T follicular helper cell (primary cell): Measurements from ENCODE around the gene OR5AL1.
"Not testable (repeated sequence)": the region's sequence is repeated elsewhere in the genome, so short reads cannot be mapped to it uniquely, and the experiment has no call there.

Experiments
- DNase-seq: peaks from one replicate; pipeline ENCODE4 v3.0.0-alpha.2; 2020; ENCODE audit warnings: low read depth
- total RNA-seq, 2 experiments: gene quantifications; one replicate each; lab custom pipeline; 2026; lab: John Stamatoyannopoulos, UW

Gene OR5AL1
- 0 reads per million in 2 experiments for total RNA-seq

GRCh38 chr11:56412396-56412795 is at the start of gene OR5AL1:
Gene OR5AL1 (plus strand): TSS chr11:56412696.
- DNase-seq: no peak

DNA sequence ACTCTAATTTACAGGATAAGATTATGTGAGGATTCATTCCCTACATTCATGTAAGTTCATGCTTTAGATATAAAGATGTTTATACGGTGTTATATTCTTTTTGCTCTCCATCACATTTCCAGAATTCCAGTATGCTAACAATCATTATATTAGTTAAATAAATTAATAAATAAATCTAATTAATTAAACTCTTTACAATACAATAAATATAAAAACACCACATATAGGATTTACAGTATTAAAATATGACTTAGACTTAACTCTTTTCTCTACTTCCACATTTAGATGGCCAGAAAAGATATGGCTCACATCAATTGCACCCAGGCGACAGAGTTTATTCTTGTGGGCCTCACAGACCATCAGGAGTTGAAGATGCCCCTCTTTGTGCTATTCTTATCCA is 37.2 kb upstream of the OR5AL1 start, which contains the start of gene OR8U1:
Gene OR8U1, plus strand, starts transcription at position 301 of the 400 bp plus-strand sequence. Its CDS starts 0 bp downstream, at position 301.
- no peak for DNase-seq

DNA sequence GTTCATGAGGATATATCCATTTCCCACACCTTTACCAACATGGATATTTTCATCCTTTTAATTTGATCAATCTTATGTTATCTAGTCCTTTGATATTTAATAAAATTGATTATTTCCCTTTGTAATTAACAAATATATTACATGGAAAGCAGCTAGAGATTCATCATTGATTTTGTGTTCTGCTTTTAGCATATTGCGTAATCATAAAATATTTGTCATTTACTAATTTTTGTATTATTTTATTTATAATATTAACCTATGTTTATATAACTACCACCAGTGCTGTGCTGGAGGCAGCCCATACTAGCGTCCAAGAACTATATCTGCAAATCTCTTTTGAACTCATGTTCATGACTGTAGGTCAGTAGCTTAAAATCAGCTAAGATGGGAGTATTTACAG is 32.4 kb upstream of the OR5AL1 start:
- DNase-seq: no peak

- no peak for DNase-seq
Observed at GRCh38 chr11:56394381-56394780, 18.1 kb upstream of the OR5AL1 start.

DNA sequence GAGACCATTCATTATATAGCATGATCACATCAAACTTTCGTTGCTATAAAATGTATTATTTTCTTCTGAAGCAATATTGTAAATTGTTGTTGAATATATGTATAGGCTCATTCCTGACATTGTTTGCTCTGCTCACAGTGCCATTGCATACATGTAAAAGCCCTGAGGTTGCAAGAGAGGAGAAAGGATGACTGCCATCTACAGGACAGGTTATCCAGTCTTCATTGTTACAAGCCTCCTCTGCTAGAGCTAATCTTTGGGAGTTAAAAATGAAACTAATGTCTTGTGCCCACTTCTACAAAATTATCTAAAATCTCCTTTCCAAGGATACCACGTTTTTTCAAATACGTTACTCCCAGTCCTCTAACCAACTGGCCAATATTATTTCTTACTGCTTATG is 16.4 kb upstream of the OR5AL1 start:
- no peak for DNase-seq

DNA sequence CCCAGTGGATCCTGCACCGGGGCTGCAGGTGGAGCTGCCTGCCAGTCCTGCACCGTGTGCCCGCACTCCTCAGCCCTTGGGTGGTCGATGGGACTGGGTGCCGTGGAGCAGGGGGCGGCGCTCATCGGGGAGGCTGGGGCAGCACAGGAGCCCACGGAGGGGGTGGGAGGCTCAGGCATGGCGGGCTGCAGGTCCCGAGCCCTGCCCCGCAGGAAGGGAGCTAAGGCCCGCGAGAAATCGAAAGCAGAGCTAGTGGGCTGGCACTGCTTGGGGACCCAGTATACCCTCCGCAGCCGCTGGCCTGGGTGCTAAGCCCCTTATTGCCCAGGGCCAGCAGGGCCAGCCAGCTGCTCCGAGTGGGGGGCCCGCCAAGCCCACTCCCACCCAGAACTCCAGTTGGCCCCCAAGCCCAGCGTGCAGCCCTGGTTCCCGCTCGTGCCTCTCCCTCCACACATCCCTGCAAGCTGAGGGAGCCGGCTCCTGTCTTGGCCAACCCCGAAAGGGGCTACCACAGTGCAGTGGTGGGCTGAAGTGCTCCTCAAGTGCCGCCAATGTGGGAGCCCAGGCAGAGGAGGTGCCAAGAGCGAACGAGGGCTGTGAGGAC is 10.5 kb upstream of the OR5AL1 start:
- not testable (repeated sequence) for DNase-seq

GRCh38 chr11:56404393-56404792 is 8.1 kb upstream of the OR5AL1 start:
- DNase-seq: no peak

DNA sequence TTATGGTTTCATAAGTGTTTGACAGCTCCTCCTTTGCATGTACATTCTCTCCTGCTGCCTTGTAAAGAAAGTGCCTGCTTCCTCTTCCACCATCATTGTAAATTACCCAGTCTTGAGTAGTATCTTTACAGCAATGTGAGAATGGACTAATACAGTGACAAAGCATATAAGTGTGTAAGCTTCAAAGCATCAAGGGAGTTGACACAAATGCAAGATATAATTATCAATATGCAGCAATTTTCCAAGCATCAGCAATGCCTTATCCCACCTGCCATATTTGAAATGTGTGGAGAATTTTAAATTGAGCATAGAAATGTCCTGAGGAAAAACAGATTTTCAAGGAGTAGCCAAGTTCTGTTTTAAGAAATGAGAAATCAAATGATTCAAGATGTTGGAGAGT is 1.7 kb upstream of the OR5AL1 start:
- DNase-seq: no peak

- DNase-seq: no peak
Observed at GRCh38 chr11:56453521-56453920, 41.0 kb downstream of the OR5AL1 start.

GRCh38 chr11:56457076-56457475 is 44.6 kb downstream of the OR5AL1 start:
- DNase-seq: no peak
